Stimulated activated CD4-positive, alpha-beta T cell treated with anti-CD3 and anti-CD28 coated beads, TNF-alpha, amount 100 ng/mL, for 1 hour (primary cell): Measurements from ENCODE around the gene KIAA1586.
A peak's percentile ranks its signal among the peaks of the same experiment; 100 is the strongest.
"Not testable (repeated sequence)": the region's sequence is repeated elsewhere in the genome, so short reads cannot be mapped to it uniquely, and the experiment has no call there.

Experiments used
- DNase-seq, 3 donors: peaks; one replicate each; pipeline ENCODE4 v3.0.0-alpha.2; 2020; ENCODE audit warnings: low read depth in 3 of 3, low spot score in 1 of 3

Gene KIAA1586, protein sequence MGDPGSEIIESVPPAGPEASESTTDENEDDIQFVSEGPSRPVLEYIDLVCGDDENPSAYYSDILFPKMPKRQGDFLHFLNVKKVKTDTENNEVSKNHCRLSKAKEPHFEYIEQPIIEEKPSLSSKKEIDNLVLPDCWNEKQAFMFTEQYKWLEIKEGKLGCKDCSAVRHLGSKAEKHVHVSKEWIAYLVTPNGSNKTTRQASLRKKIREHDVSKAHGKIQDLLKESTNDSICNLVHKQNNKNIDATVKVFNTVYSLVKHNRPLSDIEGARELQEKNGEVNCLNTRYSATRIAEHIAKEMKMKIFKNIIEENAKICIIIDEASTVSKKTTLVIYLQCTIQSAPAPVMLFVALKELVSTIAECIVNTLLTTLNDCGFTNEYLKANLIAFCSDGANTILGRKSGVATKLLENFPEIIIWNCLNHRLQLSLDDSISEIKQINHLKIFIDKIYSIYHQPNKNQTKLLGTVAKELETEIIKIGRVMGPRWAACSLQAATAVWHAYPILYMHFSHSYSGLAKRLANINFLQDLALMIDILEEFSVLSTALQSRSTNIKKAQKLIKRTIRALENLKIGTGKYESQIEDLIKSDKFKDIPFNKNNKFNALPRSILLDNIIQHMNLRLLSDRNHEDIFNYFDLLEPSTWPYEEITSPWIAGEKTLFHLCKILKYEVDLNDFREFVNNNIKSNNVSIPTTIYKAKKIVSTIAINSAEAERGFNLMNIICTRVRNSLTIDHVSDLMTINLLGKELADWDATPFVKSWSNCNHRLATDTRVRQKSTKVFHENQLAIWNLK

GRCh38 chr6:57046332-57047256 lies at the start of gene KIAA1586:
Gene KIAA1586 (plus strand): TSS chr6:57046693. CDS start chr6:57046756, 63 bp downstream.
- DNase-seq = peak; percentile 28 to 62 (median 42)

- no peak for DNase-seq
Measured at GRCh38 chr6:56999049-56999448, 47.4 kb upstream of the KIAA1586 start.

GRCh38 chr6:56999748-57000147 lies 46.7 kb upstream of the KIAA1586 start:
- not testable (repeated sequence) for DNase-seq

GRCh38 chr6:57002197-57002596 lies 44.3 kb upstream of the KIAA1586 start:
- no peak for DNase-seq

DNA sequence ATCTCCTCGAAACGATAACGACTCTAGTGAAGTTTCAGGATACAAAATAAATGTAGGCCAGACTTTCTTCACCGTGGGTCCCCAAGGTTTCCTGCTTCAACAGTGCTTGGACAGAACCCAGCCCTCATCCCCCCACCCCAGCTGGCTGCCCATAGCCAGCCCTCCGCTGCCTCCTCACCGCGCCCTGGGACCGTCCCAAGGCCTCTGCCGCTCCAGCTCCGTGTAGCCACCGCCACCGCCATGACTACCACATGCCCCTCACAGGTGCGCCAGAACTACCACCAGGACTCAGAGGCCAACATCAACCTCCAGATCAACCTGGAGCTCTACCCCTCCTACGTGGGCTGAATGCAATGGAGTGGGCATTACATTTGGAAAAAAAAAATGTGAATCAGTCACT lies 42.2 kb upstream of the KIAA1586 start:
- no peak for DNase-seq

GRCh38 chr6:57006101-57006500 lies 40.4 kb upstream of the KIAA1586 start:
- DNase-seq = no peak

- not testable (repeated sequence) for DNase-seq
Measured at GRCh38 chr6:57008069-57008468, 38.4 kb upstream of the KIAA1586 start.

GRCh38 chr6:57013521-57013926 lies 33.0 kb upstream of the KIAA1586 start:
- no peak for DNase-seq

GRCh38 chr6:57017069-57017468 lies 29.4 kb upstream of the KIAA1586 start:
- no peak for DNase-seq

DNA sequence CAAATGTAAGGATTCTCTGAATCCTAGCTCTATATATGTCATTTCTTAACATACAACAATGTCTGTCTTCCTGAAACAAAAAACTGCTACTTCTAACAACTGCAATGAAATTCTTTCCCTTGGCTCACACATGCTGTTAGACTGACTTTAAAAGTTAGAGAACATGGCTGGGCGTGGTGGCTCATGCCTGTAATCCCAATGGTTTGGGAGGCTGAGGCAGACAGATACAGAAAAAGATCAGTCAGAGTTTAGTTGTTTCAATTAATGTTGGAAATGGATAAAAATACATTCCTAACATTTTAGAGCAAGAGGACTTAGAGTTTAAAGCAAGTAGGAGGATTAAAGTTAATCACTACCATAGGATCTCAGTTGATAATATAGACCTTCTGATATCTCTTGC lies 28.7 kb upstream of the KIAA1586 start:
- DNase-seq = no peak

DNA sequence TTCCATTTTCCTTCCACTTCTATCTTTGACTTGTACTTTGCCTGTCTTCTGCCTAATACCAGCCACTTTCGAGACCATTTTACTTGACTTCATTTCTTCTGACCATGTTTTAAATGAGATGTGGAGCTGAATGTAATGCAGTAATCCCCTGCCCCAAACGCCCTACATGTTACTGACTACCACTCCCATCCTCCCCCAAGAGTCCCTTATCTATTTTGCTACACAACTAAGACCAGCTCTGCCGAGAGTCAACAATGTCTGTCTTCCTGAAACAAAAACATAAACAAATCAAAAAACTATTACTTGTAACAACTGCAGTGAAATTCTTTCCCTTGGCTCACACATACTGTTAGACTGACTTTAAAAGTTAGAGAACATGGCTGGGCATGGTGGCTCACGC lies 27.1 kb upstream of the KIAA1586 start:
- no peak for DNase-seq

DNA sequence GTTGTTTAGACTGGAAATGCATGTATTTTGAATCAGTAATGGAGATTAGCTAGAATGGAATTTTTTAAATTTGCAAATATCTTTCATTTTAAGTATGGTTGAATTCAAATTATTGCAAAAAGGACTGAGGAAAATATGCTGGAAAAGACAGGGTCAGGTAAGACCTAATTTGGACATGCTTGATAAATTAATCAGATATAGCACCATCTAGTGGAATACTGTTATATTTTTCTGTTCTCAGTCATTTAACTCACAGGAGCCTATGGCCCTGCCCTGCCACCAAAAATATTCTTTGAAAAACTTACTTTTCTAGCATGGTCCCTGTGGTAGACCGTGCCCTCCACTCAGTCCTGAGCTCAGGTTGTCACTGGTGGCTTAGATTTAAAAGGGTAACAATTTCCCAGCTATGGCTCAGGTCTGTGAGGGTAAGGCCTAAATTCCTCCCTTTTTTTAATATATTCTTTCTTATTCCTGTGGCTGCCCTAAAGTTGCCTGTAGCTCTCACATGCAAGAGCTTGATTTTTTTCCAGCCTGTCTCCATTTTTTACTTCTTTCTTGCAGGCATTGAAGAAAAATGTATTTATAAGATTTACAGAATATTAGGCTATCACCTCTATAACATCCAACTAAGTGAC lies 25.3 kb upstream of the KIAA1586 start:
- DNase-seq = no peak

DNA sequence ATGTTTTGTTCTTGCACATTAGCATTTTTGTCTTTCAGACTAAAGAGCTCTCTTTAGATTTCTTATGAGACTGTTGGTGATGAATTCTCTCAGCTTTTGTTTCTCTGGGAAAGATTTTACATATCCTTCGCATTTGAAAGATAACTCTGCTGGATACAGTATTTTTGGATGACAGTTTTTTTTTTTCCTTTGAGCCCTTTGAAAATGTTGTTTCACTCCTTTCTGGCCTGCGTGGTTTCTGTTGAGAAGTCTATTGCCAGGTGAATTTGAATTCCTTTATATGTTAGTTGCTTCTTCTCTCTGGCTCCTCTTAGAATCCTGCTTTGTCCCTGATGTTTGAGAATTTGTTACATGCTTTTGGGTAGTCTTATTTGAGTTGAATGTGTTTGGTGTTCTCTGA lies 22.2 kb upstream of the KIAA1586 start:
- no peak for DNase-seq

- no peak for DNase-seq
Measured at GRCh38 chr6:57024775-57025174, 21.7 kb upstream of the KIAA1586 start.

- no peak for DNase-seq
Measured at GRCh38 chr6:57026001-57026400, 20.5 kb upstream of the KIAA1586 start.

DNA sequence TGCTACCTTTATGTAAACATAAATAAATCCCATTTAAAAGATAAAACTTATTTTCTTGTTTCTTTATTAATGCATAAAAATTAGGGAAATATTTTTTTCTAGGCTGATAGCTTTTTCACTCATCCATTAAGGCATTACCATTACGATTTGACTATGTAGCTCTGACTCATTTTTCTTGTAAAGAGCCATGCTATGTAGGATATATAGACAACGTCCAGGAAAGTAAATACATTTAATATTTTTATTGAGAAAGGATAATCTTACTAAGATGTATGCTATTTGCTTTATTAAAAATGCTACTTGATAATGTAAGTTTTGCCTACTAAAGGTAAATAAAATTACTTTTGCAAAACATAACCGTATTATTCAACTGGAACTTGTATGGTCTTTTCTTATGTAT lies 19.2 kb upstream of the KIAA1586 start:
- no peak for DNase-seq

DNA sequence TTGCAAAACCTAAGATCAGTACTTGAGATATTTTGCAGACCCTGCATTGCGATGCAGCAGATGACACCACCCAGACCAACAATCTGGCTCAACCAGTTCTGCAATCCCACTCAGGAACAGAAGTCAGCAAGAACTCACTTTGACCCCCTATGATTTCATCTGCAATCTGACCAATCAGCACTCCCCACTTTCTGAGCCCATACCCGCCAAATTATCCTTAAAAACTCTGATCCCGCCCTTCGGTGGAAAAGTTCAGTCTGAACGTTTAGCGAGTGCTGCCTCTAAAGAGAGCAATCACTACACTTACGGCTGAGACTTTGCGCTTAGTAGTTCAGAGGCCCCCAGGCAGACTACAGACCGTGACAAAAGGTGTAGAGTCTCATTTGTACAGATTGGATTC lies 17.3 kb upstream of the KIAA1586 start:
- no peak for DNase-seq

- DNase-seq = no peak
Measured at GRCh38 chr6:57033228-57033627, 13.3 kb upstream of the KIAA1586 start.

GRCh38 chr6:57035549-57035948 lies 10.9 kb upstream of the KIAA1586 start:
- no peak for DNase-seq

GRCh38 chr6:57038906-57039305 lies 7.6 kb upstream of the KIAA1586 start:
- no peak for DNase-seq

DNA sequence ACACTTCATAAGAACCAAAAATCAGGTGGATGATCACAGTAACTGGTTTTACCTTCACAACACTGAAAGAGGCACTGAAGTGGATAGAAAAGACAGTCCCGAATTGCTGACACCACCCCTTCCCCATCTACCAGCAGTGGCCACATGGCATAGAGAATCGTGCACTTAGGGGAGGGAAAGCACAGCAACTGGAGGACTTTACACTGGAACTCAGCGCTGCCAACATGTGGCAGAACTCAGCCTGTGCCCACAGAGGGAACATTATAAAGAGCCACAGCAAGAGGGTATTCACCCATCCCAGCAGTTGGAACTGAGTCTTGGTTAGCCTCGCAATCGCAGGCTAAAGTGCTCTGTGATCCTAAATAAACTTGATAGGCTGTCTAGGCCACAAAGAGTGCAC lies 6.5 kb upstream of the KIAA1586 start:
- DNase-seq = no peak
